Mucosa of descending colon (tissue), 3 donors: Measurements from ENCODE around the gene PATL2. TPM values are rescaled to one million over a fixed set of nuclear protein-coding genes. Genes with fewer than 3 reads are reported as not detected.
A peak's percentile ranks its signal among the peaks of the same experiment; 100 is the strongest.

Experiments
- ATAC-seq: fragments of 200-7000 bp; cut with Tn5 transposase; one replicate; pipeline ENCODE4 v1.9.1; 2020; ENCODE audit warnings: mild to moderate bottlenecking, moderate library complexity
- DNase-seq, 3 donors: peaks; one replicate each; pipeline ENCODE4 v3.0.0-alpha.2; 2020
- H3K36me3 ChIP-seq: fragments of 200-600 bp; one replicate; pipeline ENCODE4 v1.8.0; 2021; ENCODE audit warnings: low read depth, mild to moderate bottlenecking
- H3K4me1 ChIP-seq: fragments of 200-600 bp; one replicate; pipeline ENCODE4 v1.8.0; 2021; ENCODE audit warnings: low read depth, mild to moderate bottlenecking
- H3K4me3 ChIP-seq: fragments of 200-600 bp; one replicate; pipeline ENCODE4 v1.8.0; 2021; ENCODE audit warnings: mild to moderate bottlenecking
- H3K9me3 ChIP-seq: fragments of 200-600 bp; one replicate; pipeline ENCODE4 v1.8.0; 2021; ENCODE audit warnings: mild to moderate bottlenecking
- intact Hi-C, 2 donors: fragments of 100-400 bp; cut with DNase I in 1 of 2; cut with micrococcal nuclease in 1 of 2; formaldehyde crosslinking; loops; one replicate each; pipeline versions ENCODE4 v1.11.0 to v1.11.1; 2022; cut with DNase I, micrococcal nuclease
- total RNA-seq, 3 donors: library from RNA; stranded (reverse); fragmentation: NEBNext Ultra II Directional in 2 of 3; extraction: Animal tissue kit (Norgen Biotek cat#: 25700) in 2 of 3; gene quantifications; one replicate each; pipeline versions ENCODE4 v1.2.1 to v1.2.4, GENCODE V29; 2021 to 2023
- TF ChIP-seq, protein P1 (sequence below): fragments of 200-600 bp; IDR thresholded peaks from one replicate; pipeline ENCODE4 v1.8.0; 2022; ENCODE audit warnings: antibody characterized with exemption, mild to moderate bottlenecking
- donor health status: DM: no; HTN: no; CAD: no; lungs with moderate emphysema.
- donor health status: DM: no; HTN: no; CAD: no.
- donor health status: DM: no; HTN: yes; CAD: no.

Gene PATL2
- total RNA-seq, 3 donors from 2014 or later, result 3.9 to 6.4 (median 4.4) TPM

DNA sequence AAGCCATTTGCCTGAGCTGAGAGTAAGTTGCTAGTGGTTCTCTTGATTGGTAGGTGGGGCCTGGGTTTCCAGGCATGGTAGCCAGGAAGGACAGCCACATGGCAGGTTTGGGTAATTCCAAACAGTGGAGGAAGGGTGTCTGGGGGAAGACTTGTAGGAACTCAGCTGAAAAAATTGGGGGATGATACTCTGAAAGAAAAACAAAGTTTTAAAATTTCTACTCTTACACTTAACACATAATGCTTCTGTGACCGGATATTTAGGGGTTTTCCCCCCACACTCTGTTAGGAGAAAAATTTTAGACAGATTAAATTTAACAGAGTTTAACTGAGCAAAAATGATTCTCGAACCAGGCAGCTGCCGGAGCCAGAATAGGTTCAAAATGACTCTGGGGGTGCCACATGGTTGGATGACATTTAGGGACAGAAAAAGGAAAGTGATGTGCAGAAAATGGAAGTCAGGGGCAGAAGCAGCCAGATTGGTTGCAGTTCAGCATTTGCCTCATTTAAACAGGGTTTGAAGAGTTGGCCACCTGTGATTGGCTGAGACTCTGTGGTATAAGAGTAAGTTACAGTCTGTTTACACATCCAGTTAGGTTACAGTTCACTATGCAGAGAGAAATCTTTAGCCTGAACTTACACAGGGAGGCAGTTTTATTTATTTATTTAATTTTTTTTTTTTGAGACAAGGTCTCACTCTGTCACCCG is 8.3 kb upstream of the PATL2 start:
- intact Hi-C loops, result no loop called here
- TF ChIP-seq, protein P1, sequence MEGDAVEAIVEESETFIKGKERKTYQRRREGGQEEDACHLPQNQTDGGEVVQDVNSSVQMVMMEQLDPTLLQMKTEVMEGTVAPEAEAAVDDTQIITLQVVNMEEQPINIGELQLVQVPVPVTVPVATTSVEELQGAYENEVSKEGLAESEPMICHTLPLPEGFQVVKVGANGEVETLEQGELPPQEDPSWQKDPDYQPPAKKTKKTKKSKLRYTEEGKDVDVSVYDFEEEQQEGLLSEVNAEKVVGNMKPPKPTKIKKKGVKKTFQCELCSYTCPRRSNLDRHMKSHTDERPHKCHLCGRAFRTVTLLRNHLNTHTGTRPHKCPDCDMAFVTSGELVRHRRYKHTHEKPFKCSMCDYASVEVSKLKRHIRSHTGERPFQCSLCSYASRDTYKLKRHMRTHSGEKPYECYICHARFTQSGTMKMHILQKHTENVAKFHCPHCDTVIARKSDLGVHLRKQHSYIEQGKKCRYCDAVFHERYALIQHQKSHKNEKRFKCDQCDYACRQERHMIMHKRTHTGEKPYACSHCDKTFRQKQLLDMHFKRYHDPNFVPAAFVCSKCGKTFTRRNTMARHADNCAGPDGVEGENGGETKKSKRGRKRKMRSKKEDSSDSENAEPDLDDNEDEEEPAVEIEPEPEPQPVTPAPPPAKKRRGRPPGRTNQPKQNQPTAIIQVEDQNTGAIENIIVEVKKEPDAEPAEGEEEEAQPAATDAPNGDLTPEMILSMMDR, result no peak
- Histone ChIP-seq H3K36me3 (peaks cover 22% of the 10 kb centered on the region), H3K4me1 (peaks cover 21% of the 10 kb centered on the region), H3K4me3 (no peak overlapping the region), H3K9me3 (no peaks in the 10 kb centered on the region)
- peak; percentile 63 for ATAC-seq
- peak in 1 of 3 donors; percentile 34 for DNase-seq

DNA sequence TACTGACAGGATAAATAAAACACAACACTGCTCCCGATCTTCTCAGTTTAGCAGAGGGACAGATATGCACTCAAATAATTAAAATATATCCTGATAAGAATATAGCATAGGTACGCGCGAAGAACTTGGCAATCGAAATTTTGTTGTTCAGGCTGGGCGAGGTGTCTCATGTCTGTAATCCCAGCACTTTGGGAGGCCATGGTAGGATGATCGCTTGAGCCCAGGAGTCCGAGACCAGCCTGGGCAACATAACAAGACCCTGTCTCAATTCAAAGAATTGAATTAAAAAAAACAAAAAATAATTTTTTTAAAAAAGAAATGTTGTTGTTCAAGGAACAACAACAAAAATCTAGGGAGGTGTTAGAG is 7.8 kb upstream of the PATL2 start:
- no peak for ATAC-seq
- TF ChIP-seq, protein P1, result no peak
- Histone ChIP-seq H3K36me3 (peaks cover 22% of the 10 kb centered on the region), H3K9me3 (no peaks in the 10 kb centered on the region), H3K4me3 (no peak overlapping the region), H3K4me1 (peaks cover 20% of the 10 kb centered on the region)
- intact Hi-C loops, result no loop called here
- no peak for DNase-seq

DNA sequence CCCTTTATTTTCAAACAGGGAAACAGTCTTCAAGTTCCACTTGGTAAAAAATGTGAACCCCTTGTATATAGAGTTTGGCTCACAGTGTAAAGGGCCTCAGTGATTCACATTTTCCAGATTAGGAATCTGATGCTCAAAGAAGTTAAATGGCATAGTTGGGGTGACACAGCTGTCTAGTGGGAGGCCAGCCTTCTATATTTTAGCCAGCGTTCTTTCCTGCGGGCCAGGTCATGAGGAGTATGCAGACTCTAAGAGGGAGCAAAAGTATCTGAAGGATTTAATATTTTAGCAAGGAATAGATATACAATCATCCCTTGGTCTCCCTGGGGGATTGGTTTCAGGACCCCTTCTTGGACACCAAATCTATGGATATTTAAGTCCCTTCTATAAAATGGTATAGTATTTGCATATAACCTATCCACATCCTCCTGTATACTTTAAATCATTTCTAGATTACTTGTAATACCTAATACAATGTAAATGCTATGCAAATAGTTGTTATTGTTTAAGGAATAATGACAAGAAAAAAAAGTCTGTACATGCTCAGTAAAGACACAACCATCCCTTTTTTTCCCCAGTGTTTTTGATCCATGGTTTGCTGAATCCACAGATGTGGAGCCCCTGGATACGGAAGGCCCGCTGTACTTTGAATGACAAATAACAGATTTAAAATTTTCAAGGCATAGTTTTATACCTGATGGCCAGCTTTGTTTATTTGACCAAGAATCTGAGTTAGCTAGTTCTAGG is 7.2 kb upstream of the PATL2 start:
- intact Hi-C loops, result no loop called here
- peaks cover 22% of the 10 kb centered on the region for H3K36me3 ChIP-seq
- DNase-seq, result no peak
- ATAC-seq, result no peak
- H3K9me3 ChIP-seq, result no peaks in the 10 kb centered on the region
- H3K4me3 ChIP-seq, result no peak overlapping the region
- TF ChIP-seq, protein P1, result no peak
- peaks cover 23% of the 10 kb centered on the region for H3K4me1 ChIP-seq

DNA sequence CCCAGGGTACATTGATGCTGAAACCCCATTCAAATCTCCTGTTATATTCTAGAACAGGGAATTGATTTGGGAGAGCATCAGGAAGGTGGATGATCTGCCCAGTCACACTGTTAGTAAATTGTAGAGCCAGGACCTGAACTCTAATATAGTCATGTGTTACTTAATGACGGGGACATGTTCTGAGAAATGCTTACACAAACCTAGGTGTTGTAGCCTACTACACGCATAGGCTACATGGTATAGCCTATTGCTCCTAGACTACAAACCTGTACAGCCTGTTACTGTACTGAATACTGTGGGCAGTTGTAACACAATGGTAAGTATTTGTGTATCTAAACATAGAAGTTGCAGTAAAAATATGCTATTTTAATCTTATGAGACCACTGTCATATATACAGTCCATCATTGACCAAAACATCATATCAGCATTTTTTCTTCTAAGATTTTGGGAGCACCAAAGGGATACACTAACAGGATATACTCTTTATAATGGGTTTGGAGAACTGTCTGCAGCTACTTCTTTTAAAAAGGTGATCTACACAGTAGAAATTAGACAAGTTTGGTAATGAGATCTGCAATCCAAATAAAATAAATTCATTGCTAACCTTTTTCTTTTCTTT is 6.0 kb upstream of the PATL2 start:
- Histone ChIP-seq H3K9me3 (no peaks in the 10 kb centered on the region), H3K4me1 (peaks cover 26% of the 10 kb centered on the region), H3K4me3 (no peak overlapping the region), H3K36me3 (peaks cover 22% of the 10 kb centered on the region)
- no peak for DNase-seq
- intact Hi-C loops, result no loop called here
- TF ChIP-seq, protein P1, result no peak
- ATAC-seq, result no peak

DNA sequence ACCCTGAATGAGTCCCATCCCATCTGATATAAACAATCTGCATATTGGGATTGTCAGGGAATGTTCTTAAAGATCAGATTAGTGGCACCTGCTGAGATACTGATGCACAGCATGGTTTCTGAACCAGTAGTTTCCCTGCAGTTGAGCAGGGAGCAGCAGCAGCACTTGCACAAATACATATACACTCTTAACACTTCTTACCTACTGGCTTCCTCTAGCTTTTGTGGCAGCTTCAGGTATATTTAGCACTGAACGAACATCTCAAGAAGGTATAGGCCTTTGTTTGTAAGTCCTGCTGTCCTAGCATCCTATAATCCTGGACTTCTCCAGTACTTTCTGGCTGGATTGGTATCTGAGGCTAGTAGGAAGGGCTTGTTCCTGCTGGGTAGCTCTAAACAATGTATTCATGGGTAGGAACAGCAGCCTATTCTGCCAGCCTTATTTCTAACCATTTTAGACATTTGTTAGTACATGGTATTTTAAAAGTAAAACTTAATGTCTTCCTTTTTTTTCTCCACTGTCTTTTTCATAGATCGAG is 4.7 kb upstream of the PATL2 start:
- Histone ChIP-seq H3K4me1 (peaks cover 26% of the 10 kb centered on the region), H3K9me3 (no peaks in the 10 kb centered on the region), H3K4me3 (no peak overlapping the region), H3K36me3 (peaks cover 22% of the 10 kb centered on the region)
- no peak for DNase-seq
- intact Hi-C loops, result no loop called here
- TF ChIP-seq, protein P1, result no peak
- no peak for ATAC-seq
